ENCODE measurements around the gene CYP21A2. TPM values are rescaled to one million over a fixed set of nuclear protein-coding genes. Genes with fewer than 3 reads are reported as not detected.
"Not testable (repeated sequence)": the region's sequence is repeated elsewhere in the genome, so short reads cannot be mapped to it uniquely, and the experiment has no call there.

Gene CYP21A2
- polyA plus RNA-seq, 1 donor (not counting 4 experiments of a cell fraction or from before 2014, with no cell fraction given), result 0.04 TPM

DNA sequence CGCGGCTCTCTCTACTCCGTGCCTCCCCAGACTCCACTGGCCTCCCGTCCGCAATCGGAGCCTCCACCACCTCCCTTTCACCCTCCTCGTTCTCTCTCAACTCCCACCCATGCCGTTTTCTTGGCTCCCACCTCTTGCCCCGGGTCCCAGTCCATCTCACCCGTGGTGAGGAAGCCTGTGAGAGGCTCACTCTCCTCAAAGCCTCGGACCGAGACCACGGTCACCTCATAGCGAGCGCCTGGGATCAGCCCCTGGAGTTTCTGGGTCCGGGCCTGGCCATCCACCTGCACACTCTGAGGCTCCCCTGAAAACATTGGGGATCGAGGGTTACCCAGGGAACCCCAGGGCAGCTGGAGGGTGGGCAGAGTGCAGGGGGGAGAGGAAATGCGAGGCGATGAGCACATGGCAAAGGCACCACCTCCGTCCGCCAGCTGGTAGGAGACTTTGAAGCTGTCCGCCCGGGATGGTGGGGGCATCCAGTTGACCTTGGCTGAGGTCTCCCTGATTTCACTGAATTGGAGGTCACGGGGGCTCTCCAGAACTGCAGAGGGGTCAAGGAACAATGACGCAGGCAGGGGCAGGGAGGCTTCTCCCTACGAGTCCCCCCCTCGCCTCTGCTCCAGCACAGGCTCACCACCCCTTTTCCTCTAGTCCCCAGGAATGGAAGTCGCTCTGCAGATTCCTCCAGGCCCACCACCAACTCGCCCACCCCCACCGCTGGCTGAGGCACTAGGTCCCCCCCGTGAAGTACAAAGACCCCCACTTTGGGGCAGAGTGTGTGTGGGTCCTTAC, 5.6 kb downstream of the CYP21A2 start:
- H3K36me3 ChIP-seq (ENCODE audit: control insufficient read depth in 2 of 2, extremely low read depth in 1 of 2, insufficient read depth in 2 of 2, low read length in 2 of 2); H3K9ac ChIP-seq (ENCODE audit: control insufficient read depth, extremely low read depth, insufficient read depth, low read length); dilution Hi-C loops (cut with MboI; ENCODE audit: extremely low pct_ligation_motif_present, low sequenced_read_pairs); H2AFZ ChIP-seq (ENCODE audit: control insufficient read depth, low read length); H3K9me1 ChIP-seq (ENCODE audit: control insufficient read depth, extremely low read depth, insufficient read depth, low read length); FAIRE-seq; H3K27ac ChIP-seq (ENCODE audit: control insufficient read depth, insufficient read depth, low read length); DNase-seq (ENCODE audit: low read depth, low spot score); H3K27me3 ChIP-seq (ENCODE audit: control insufficient read depth, extremely low read depth, insufficient read depth, low read length); H4K20me1 ChIP-seq (ENCODE audit: control insufficient read depth, extremely low read depth, insufficient read depth, low read length); H3K4me2 ChIP-seq (ENCODE audit: control insufficient read depth, extremely low read depth, insufficient read depth, low read depth, low read length); H3K9me3 ChIP-seq (ENCODE audit: control insufficient read depth, low read depth, low read length); H3K4me1 ChIP-seq (ENCODE audit: control insufficient read depth, extremely low read depth, insufficient read depth, low read length); H3K79me2 ChIP-seq (ENCODE audit: control insufficient read depth, insufficient read depth, low read length); H3K4me3 ChIP-seq (ENCODE audit: control insufficient read depth in 2 of 3, extremely low read depth in 1 of 3, insufficient read depth in 2 of 3, low read depth in 1 of 3, low read length in 3 of 3): not testable (repeated sequence)

DNA sequence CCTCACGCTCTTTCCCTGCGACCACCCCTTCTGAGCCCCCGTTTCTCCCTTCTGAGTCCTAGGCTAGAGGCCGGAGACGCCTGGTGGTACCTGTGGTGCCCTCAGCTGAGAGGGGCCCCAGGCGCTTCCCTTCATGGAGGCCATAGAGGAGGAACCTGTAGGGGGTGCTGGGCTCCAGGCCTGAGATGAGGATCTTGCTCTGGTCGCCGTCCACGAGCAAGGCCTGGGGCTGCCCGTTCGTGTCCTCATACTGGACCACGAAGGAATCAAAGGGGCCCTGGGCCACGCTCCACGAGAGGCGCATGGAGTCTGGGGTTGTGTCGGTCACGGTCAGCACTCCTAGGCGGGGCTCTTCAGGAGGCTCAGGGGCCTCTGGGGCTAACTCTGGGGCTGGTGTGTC, 6.7 kb downstream of the CYP21A2 start:
- H3K4me3 ChIP-seq (ENCODE audit: control insufficient read depth in 2 of 3, extremely low read depth in 1 of 3, insufficient read depth in 2 of 3, low read depth in 1 of 3, low read length in 3 of 3); H3K9ac ChIP-seq (ENCODE audit: control insufficient read depth, extremely low read depth, insufficient read depth, low read length); H3K9me1 ChIP-seq (ENCODE audit: control insufficient read depth, extremely low read depth, insufficient read depth, low read length); H3K4me1 ChIP-seq (ENCODE audit: control insufficient read depth, extremely low read depth, insufficient read depth, low read length); H3K36me3 ChIP-seq (ENCODE audit: control insufficient read depth in 2 of 2, extremely low read depth in 1 of 2, insufficient read depth in 2 of 2, low read length in 2 of 2); DNase-seq (ENCODE audit: low read depth, low spot score); FAIRE-seq; H3K79me2 ChIP-seq (ENCODE audit: control insufficient read depth, insufficient read depth, low read length); H2AFZ ChIP-seq (ENCODE audit: control insufficient read depth, low read length); dilution Hi-C loops (cut with MboI; ENCODE audit: extremely low pct_ligation_motif_present, low sequenced_read_pairs); H3K27ac ChIP-seq (ENCODE audit: control insufficient read depth, insufficient read depth, low read length); H3K27me3 ChIP-seq (ENCODE audit: control insufficient read depth, extremely low read depth, insufficient read depth, low read length); H3K4me2 ChIP-seq (ENCODE audit: control insufficient read depth, extremely low read depth, insufficient read depth, low read depth, low read length); H3K9me3 ChIP-seq (ENCODE audit: control insufficient read depth, low read depth, low read length); H4K20me1 ChIP-seq (ENCODE audit: control insufficient read depth, extremely low read depth, insufficient read depth, low read length): not testable (repeated sequence)

DNA sequence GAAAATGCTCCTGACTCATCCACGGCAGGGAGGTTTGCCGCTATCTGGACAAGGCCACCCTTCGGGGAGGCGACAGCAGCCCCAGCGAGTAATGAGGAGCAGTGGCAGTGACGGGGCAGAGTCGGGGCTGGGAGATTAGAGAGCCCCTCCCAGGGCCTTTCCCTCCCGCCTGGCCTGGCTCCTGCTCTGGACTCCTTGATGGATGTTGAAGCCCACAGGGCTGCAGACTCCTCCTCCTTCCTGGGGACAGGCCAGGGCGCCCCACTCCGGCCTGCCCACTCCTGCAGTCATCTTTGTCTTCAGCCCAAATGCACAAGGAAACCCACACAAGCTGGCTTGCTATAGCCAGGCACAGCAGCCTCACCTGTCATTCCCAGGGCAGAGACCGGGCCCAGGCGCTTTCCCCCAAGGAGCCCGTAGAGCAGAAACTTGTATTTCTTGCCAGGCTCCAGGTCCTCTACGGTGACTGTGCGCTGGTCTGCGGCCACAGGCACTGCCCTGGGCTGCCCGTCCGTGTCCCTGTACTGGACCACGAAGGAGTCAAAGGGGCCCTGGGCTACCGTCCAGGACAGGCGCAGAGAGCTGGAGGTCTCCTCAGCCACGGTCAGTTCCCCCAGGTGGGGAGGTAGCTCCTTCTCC, 7.7 kb downstream of the CYP21A2 start:
- Histone ChIP-seq H3K4me2 (ENCODE audit: control insufficient read depth, extremely low read depth, insufficient read depth, low read depth, low read length) (no peak overlapping the region), H3K9ac (ENCODE audit: control insufficient read depth, extremely low read depth, insufficient read depth, low read length) (no peak overlapping the region), H3K4me3 (ENCODE audit: control insufficient read depth in 2 of 3, extremely low read depth in 1 of 3, insufficient read depth in 2 of 3, low read depth in 1 of 3, low read length in 3 of 3) (no peak overlapping the region), H3K27me3 (ENCODE audit: control insufficient read depth, extremely low read depth, insufficient read depth, low read length) (peaks cover 8% of the 10 kb centered on the region), H3K27ac (ENCODE audit: control insufficient read depth, insufficient read depth, low read length) (no peak overlapping the region), H3K9me3 (ENCODE audit: control insufficient read depth, low read depth, low read length) (no peaks in the 10 kb centered on the region), H3K4me1 (ENCODE audit: control insufficient read depth, extremely low read depth, insufficient read depth, low read length) (peaks cover 7% of the 10 kb centered on the region), H4K20me1 (ENCODE audit: control insufficient read depth, extremely low read depth, insufficient read depth, low read length) (no peaks in the 10 kb centered on the region), H3K36me3 (ENCODE audit: control insufficient read depth in 2 of 2, extremely low read depth in 1 of 2, insufficient read depth in 2 of 2, low read length in 2 of 2) (no peaks in the 10 kb centered on the region), H3K79me2 (ENCODE audit: control insufficient read depth, insufficient read depth, low read length) (no peaks in the 10 kb centered on the region), H3K9me1 (ENCODE audit: control insufficient read depth, extremely low read depth, insufficient read depth, low read length) (no peaks in the 10 kb centered on the region), H2AFZ (ENCODE audit: control insufficient read depth, low read length) (no peak overlapping the region)
- no peak for FAIRE-seq
- dilution Hi-C loops (cut with MboI; ENCODE audit: extremely low pct_ligation_motif_present, low sequenced_read_pairs), result no loop called here
- no peak for DNase-seq (ENCODE audit: low read depth, low spot score)
- TF ChIP-seq EZH2 (IDR thresholded peaks at IDR 0.05; ENCODE audit: low read length), result no peak
- TF ChIP-seq, protein P1, sequence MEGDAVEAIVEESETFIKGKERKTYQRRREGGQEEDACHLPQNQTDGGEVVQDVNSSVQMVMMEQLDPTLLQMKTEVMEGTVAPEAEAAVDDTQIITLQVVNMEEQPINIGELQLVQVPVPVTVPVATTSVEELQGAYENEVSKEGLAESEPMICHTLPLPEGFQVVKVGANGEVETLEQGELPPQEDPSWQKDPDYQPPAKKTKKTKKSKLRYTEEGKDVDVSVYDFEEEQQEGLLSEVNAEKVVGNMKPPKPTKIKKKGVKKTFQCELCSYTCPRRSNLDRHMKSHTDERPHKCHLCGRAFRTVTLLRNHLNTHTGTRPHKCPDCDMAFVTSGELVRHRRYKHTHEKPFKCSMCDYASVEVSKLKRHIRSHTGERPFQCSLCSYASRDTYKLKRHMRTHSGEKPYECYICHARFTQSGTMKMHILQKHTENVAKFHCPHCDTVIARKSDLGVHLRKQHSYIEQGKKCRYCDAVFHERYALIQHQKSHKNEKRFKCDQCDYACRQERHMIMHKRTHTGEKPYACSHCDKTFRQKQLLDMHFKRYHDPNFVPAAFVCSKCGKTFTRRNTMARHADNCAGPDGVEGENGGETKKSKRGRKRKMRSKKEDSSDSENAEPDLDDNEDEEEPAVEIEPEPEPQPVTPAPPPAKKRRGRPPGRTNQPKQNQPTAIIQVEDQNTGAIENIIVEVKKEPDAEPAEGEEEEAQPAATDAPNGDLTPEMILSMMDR (optimal IDR thresholded peaks at IDR 0.05 in 1 of 3, IDR thresholded peaks at IDR 0.05 in 1 of 3, conservative IDR thresholded peaks at IDR 0.05 in 1 of 3; ENCODE audit: extremely low read depth in 1 of 3, insufficient read depth in 2 of 3, low read length in 3 of 3), result no peak
